Measurements from ENCODE around the gene CDC5L.

DNA sequence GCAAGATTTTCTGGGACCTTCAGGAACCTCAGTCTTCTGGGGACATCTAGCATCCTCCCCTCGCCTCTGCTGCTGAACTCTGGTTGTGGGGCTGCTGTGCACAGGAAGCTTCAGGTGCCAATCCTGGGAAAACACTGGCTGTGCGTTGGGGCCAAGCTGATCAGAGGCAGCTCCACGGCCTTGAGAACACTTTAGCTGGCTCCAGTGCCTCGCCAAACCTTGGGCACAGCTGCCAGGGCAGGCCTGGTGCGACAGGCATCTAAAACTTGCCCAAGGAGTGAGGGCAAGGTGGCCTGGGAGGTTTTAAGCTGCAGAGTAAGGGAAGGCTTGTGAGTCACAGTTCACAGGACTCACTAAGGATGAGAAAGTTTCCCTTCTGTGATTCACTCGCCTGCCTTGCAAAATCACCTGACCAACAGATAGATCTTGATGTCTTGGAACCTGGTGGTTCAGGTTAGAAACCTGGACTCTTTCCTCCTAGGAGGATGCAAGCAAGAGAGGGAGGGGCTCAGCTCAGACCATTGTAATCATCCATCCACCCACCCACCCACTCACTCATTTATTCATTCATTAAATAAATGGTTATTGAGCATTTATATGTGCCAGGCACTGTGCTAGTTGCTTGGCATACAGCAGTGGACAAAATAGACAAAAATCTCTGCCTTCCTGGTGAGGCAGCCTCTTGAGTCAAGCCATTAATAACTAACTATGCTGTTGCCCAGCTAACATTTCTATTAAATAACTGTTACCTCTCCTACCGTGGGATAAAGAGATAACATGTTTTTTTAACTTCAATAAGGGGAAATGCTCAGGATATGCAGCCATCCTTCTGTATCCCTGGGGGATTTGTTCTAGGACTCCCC, 47.5 kb upstream of the CDC5L start:
- TF ChIP-seq ZNF274 (IDR thresholded peaks at IDR 0.05; ENCODE audit: low read depth, low read length): no peak
- no peak for TF ChIP-seq YY1 (IDR thresholded peaks at IDR 0.05; ENCODE audit: insufficient read depth, insufficient read length)
